Measurements from ENCODE around the gene ZNFX1.

ZNFX1 gene

DNA sequence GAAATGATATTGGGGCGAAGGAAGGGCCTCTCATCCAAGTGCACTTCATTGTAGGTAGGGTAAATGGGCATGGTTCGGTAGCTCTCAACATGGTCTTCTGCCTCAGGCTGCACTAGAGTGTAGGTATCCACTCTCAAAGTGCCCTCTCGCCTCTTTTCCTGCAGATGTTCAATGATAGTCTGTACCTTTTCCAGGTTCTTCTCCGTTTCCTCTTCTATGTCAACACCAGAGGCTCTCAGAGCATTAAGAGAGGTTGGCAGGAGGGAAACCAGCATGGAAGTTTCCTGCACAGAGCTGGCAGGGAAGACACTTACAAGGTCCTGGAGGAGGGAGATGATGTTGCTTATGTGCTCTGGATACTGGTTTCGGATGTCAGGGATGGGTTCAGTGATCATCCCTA lies 7.1 kb downstream of the ZNFX1 start:
- in situ Hi-C loops (cut with HindIII; ENCODE audit: low pct_unique_long_range_greater_than_20kb, low sequenced_read_pairs) = no loop called here
- DNase-seq (ENCODE audit: low read depth in 1 of 2, low spot score in 1 of 2) = no peak
- no peak for TF ChIP-seq JUND (IDR thresholded peaks at IDR 0.05; ENCODE audit: low read depth)

DNA sequence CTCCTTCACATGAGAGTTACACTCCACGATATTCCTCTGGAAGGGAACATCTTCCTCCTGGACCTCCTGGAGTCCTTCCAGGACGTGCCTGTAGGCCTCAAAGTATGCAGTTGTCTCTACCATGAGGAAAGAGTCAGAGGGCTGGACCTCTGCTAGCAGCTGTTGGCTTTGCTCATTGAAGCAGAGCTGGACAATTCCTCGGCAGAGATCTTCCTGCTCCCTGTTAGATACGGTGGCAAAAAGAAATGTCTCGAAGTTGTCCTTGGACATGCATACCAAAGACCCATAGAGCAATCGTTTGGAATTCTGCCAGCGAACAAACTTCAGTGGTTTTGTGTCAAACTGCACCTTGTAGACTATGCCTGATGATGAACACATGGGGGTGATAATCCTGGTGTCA lies 7.7 kb downstream of the ZNFX1 start:
- no peak for DNase-seq (ENCODE audit: low read depth in 1 of 2, low spot score in 1 of 2)
- in situ Hi-C loops (cut with HindIII; ENCODE audit: low pct_unique_long_range_greater_than_20kb, low sequenced_read_pairs) = no loop called here
- TF ChIP-seq JUND (IDR thresholded peaks at IDR 0.05; ENCODE audit: low read depth) = no peak

- DNase-seq (ENCODE audit: low read depth in 1 of 2, low spot score in 1 of 2) = no peak
- in situ Hi-C loops (cut with HindIII; ENCODE audit: low pct_unique_long_range_greater_than_20kb, low sequenced_read_pairs) = no loop called here
- no peak for TF ChIP-seq JUND (IDR thresholded peaks at IDR 0.05; ENCODE audit: low read depth)
Measured at GRCh38 chr20:49268600-49269365, 9.1 kb downstream of the ZNFX1 start.

GRCh38 chr20:49267327-49267726 lies 10.5 kb downstream of the ZNFX1 start:
- TF ChIP-seq JUND (IDR thresholded peaks at IDR 0.05; ENCODE audit: low read depth) = no peak
- in situ Hi-C loops (cut with HindIII; ENCODE audit: low pct_unique_long_range_greater_than_20kb, low sequenced_read_pairs) = no loop called here
- DNase-seq (ENCODE audit: low read depth in 1 of 2, low spot score in 1 of 2) = no peak

GRCh38 chr20:49262444-49262843 lies 15.4 kb downstream of the ZNFX1 start:
- in situ Hi-C loops (cut with HindIII; ENCODE audit: low pct_unique_long_range_greater_than_20kb, low sequenced_read_pairs) = no loop called here
- no peak for DNase-seq (ENCODE audit: low read depth in 1 of 2, low spot score in 1 of 2)
- no peak for TF ChIP-seq JUND (IDR thresholded peaks at IDR 0.05; ENCODE audit: low read depth)

- no peak for DNase-seq (ENCODE audit: low read depth in 1 of 2, low spot score in 1 of 2)
- in situ Hi-C loops (cut with HindIII; ENCODE audit: low pct_unique_long_range_greater_than_20kb, low sequenced_read_pairs) = no loop called here
- TF ChIP-seq JUND (IDR thresholded peaks at IDR 0.05; ENCODE audit: low read depth) = no peak
Measured at GRCh38 chr20:49261173-49261572, 16.7 kb downstream of the ZNFX1 start.

GRCh38 chr20:49260218-49260617 lies 17.6 kb downstream of the ZNFX1 start:
- TF ChIP-seq JUND (IDR thresholded peaks at IDR 0.05; ENCODE audit: low read depth) = no peak
- DNase-seq (ENCODE audit: low read depth in 1 of 2, low spot score in 1 of 2) = no peak
- in situ Hi-C loops (cut with HindIII; ENCODE audit: low pct_unique_long_range_greater_than_20kb, low sequenced_read_pairs) = no loop called here

GRCh38 chr20:49259799-49260198 lies 18.1 kb downstream of the ZNFX1 start:
- in situ Hi-C loops (cut with HindIII; ENCODE audit: low pct_unique_long_range_greater_than_20kb, low sequenced_read_pairs) = no loop called here
- TF ChIP-seq JUND (IDR thresholded peaks at IDR 0.05; ENCODE audit: low read depth) = no peak

DNA sequence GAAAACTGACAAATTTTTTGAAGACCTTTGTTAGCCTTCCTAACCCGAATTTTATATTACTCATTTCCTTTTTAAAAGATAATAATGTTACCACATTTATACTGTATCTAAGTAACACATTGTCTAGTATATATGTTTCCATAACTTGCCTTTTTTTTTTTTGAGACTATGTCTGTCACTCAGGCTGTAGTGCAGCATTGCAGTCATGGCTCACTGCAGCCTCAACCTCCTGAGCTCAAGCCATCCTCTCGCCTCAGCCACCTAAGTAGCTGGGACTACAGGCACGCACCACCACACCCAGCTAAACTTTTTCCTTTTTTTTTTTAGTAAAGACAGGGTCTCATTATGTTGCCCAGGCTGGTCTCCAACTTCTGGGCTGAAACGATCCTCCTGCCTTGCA lies 18.6 kb downstream of the ZNFX1 start:
- in situ Hi-C loops (cut with HindIII; ENCODE audit: low pct_unique_long_range_greater_than_20kb, low sequenced_read_pairs) = no loop called here
- no peak for DNase-seq (ENCODE audit: low read depth in 1 of 2, low spot score in 1 of 2)
- TF ChIP-seq JUND (IDR thresholded peaks at IDR 0.05; ENCODE audit: low read depth) = no peak

More at GRCh38 chr20:49259799-49260198, 18.1 kb downstream of the ZNFX1 start:
- no peak for DNase-seq (ENCODE audit: low read depth in 1 of 2, low spot score in 1 of 2)

DNA sequence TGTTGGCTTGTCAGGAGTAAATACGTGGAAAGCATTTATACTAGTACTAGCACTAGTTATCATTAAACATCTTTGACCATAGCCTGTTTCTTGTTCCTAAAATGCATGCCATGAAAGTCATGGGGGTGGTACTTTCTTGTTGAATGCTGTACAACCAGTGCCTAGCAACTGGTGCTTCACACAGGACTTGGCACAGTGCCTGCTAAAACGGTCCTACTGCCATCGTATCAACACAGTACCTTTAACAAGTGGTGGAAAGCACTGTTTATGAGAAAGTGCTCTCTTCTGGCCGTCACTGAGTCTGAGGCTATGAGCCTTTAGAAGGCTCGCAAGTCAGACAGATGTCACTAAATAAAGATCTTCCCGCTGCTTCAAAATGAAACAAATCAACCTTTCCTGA lies 21.6 kb downstream of the ZNFX1 start:
- DNase-seq (ENCODE audit: low read depth in 1 of 2, low spot score in 1 of 2) = no peak
- in situ Hi-C loops (cut with HindIII; ENCODE audit: low pct_unique_long_range_greater_than_20kb, low sequenced_read_pairs) = no loop called here
- TF ChIP-seq JUND (IDR thresholded peaks at IDR 0.05; ENCODE audit: low read depth) = no peak

- TF ChIP-seq JUND (IDR thresholded peaks at IDR 0.05; ENCODE audit: low read depth) = no peak
- DNase-seq (ENCODE audit: low read depth in 1 of 2, low spot score in 1 of 2) = no peak
- in situ Hi-C loops (cut with HindIII; ENCODE audit: low pct_unique_long_range_greater_than_20kb, low sequenced_read_pairs) = no loop called here
Measured at GRCh38 chr20:49252556-49253350, 25.1 kb downstream of the ZNFX1 start.

- no peak for TF ChIP-seq JUND (IDR thresholded peaks at IDR 0.05; ENCODE audit: low read depth)
- in situ Hi-C loops (cut with HindIII; ENCODE audit: low pct_unique_long_range_greater_than_20kb, low sequenced_read_pairs) = no loop called here
- no peak for DNase-seq (ENCODE audit: low read depth in 1 of 2, low spot score in 1 of 2)
Measured at GRCh38 chr20:49248879-49249665, 28.8 kb downstream of the ZNFX1 start.

- no peak for DNase-seq (ENCODE audit: low read depth in 1 of 2, low spot score in 1 of 2)
- TF ChIP-seq JUND (IDR thresholded peaks at IDR 0.05; ENCODE audit: low read depth) = no peak
- in situ Hi-C loops (cut with HindIII; ENCODE audit: low pct_unique_long_range_greater_than_20kb, low sequenced_read_pairs) = no loop called here
Measured at GRCh38 chr20:49248301-49248700, 29.6 kb downstream of the ZNFX1 start.
